Fibroblast of the conjunctiva (primary cell): ENCODE results near the gene NET1.
"Not testable (repeated sequence)": the region's sequence is repeated elsewhere in the genome, so short reads cannot be mapped to it uniquely, and the experiment has no call there.

ENCODE experiments used
- DNase-seq: peaks from one replicate; pipeline ENCODE4 v3.0.0-alpha.2; 2010; ENCODE audit warnings: low read depth

The NET1 gene

DNA sequence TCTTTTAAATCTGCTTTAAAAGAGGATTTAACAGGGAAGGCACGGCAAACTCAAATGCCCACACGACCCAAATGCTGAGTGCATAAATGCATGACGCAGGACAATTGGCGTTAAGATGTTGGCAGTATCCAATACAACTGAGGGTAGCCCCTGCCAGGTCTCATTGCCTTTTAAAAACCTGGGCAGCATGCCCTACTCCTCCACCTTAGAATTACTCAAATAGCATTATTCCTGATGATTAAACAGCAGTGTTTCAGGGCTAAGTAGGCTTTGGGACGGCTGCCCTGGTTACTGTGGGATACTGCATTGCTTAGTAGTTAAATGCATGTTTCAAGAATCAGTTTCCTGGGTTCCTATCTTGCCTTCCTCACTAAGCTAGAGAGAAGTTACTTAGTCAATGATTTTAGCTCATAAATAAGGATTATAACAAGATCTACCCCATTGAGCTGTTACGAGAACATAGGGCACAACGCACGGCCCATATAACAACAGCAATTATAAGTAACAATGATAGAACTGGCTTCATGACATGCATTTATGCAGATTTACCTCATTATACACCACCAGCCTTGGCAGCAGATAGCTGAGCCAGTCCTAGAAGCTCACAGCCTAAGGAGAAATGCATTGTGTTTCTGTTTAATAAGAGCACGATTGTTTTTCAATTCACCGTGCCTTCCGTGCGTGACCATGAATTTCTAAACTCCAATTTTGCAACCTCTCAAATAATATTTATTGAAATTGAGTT is 15.6 kb upstream of the NET1 start:
- DNase-seq = no peak

DNA sequence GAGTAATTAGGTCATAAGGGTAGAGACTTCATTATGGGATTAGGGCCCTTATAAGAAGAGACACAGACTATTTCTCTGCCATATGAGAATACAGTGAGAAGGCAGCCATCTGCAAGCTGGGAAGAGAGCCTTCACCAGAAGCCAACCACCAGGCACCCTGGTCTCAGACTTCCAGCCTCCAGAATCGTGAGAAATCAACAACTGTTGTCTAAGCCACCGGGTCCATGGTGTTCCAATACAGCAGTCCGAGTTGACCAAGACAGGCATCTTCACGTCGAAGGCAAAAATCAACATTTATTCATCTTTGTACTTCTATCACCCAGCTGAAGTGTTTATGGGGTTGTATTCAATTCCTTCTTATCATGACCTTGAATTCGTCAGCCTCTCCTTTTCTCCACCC is 13.0 kb upstream of the NET1 start:
- no peak for DNase-seq

DNA sequence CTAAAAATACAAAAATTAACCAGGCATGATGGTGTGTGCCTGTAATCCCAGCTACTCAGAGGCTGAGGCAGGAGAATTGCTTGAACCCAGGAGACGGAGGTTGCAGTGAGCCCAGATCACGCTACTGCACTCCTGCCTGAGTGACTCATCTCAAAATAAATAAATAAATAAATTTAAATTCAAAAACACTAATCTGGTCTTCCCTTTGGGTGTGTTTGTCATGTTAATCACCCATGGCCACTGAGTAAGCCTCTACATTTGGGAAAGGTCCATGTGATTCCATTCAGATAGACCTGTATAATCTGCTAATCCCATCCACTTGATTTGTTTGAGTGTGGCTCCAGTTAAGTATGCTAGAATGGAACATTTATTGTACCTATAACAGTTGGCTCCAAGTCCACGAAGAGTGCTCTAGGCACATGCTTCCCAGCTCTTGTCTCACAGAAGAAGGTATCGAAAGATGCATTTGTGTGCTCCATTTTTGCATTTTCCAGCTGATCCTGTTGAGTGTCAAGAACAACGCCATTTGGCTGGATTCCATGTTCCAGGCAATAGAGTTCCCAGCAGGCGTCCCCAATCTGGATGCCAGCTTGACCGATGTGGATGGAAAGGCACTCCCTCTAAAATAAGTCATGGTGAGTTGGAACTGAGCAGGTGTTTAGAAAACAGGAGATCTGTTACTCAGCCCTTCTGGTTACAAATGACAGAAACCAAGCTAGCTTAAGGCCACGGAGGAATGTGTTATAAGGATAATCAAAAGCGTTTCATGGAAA is 11.7 kb upstream of the NET1 start:
- no peak for DNase-seq

DNA sequence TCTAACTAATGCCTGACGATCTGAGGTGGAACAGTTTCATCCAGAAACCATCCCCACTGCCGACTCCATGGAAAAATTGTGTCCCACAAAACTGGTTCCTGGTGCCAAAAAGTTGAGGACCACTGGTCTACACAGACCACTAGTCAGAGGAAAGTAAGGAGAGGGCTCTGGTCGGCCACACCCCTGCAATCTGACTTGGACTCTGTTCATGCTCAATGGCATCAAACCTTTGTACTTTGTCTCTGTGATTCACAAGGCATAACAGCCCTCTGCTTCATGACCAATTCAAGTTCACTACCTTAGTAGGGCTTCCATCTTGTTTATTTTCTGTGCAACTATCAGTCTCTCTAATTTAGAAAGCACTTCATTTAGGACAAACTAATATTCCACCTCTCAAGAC is 9.6 kb upstream of the NET1 start:
- no peak for DNase-seq

- no peak for DNase-seq
Observed at GRCh38 chr10:5404208-5405041, 7.9 kb upstream of the NET1 start, which contains the start of gene TUBAL3. TSS of gene TUBAL3 (minus strand) at chr10:5404828. CDS start at chr10:5404792, 36 bp downstream.

DNA sequence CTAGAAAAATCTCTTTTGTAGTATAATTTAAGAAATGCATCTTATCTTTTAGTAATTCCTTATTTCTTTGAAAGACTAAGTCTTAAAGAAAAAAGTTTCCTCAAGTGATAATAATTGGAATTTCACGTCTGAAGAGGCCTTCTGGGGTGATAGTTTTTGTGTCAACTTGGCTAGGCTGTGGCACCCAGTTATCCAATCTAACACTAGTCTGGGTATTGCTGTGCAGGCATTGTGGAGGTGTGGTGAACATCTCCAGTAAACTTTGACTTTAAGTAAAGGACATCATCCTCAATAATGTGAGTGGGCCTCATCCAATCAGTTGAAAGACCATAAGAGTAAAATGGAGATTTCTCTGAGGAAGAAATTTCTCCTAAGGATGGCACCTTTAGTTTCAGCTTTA is 5.4 kb upstream of the NET1 start:
- no peak for DNase-seq

DNA sequence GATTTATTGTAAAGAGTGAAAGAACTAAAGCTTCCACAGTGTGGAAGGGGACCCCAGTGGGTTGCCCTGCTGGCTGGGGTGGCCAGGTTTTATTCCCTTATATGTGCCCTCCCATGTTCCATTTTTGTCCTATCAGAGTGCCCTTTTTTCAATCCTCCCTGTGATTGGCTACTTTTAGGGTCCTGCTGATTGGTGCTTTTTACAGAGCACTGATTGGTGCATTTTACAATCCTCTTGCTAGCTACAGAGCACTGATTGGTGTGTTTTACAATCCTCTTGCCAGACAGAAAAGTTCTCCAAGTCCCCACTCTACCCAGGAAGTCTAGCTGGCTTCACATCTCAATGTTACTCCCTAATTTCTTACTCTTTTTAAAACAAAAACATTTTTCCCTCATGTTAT is 1.6 kb upstream of the NET1 start:
- DNase-seq = not testable (repeated sequence)

GRCh38 chr10:5411941-5412276 is 448 bp upstream of the NET1 start:
- DNase-seq = no peak

- no peak for DNase-seq
Observed at GRCh38 chr10:5413012-5413938, 918 bp downstream of the NET1 start.

DNA sequence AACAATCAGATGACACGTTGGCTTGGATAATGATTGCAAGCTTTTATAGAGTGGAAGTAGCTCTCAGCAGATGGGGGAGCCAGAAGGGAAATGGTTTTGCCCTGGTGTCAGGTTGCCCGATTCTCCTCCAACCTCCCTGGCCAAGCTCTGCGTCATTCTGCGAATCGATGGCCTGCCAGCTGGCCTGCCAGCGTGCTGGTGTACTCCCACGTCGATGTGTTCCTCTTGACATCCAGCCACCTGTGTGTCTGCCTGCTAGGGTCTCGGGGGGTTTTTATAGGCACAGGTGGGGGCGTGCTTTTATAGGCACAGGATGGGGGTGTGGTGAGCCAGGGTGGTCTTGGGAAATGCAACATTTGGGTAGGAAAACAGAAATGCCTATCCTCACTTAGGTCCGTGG is 4.6 kb downstream of the NET1 start:
- no peak for DNase-seq

- DNase-seq = no peak
Observed at GRCh38 chr10:5418584-5418983, 6.2 kb downstream of the NET1 start.

- no peak for DNase-seq
Observed at GRCh38 chr10:5419466-5420094, 7.2 kb downstream of the NET1 start.

DNA sequence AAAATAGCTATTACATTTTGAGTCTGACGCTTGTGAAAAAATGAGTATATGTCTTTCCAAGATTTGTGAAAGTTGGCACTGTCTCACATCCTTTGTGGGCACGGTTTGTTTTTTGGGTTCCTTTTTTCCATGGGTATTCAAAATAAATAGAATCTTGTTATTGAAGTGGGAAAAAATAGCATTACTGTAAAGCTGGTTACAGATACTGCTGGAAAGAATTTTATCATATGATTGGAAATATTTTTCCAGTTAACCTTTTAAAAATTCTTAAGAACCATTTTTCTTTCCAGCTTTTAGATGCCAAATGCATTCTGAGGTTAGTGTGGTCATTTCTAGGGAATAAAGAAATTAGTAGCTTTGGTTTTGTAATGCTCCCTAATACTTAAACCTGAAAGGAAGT is 11.4 kb downstream of the NET1 start:
- no peak for DNase-seq

- DNase-seq = no peak
Observed at GRCh38 chr10:5424751-5425150, 12.4 kb downstream of the NET1 start.

DNA sequence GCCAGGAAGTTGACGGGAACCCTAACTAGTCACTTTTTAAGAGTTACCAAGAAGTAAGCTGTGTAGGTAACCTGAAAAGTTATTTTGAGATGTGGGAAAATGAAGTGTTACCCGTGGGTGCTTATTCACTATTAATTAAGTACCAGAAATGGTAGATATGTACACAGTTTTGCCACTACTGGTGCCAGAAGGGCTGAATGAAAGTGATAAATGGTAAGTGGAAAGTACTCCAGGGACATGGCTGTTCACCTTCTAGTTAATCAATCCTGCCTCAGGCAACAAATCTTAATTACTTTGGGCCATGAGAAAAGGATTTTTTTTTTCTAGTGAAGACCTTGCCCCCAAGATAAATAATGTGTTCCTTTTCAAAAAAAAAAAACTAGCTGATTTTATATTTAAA is 15.8 kb downstream of the NET1 start:
- no peak for DNase-seq

DNA sequence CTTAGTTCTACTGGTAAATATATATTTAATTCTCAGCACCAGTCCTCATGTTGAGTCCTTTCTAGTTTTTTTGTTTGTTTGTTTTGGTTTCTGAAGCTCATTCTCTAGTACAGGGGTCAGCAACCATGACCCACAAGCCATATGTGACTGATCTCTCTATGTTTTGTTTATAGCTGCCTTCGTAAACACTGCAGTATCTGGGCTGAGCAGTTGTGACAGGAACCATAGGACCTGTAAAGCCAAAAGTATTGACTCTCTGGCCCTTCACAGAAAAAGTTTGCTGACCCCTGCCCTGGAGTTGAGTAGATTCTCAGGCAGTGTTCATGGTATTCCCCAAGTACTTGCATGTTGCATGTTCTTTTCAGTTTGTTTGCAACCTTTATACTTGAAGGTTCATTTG is 20.8 kb downstream of the NET1 start:
- no peak for DNase-seq

GRCh38 chr10:5434017-5434753 is 21.8 kb downstream of the NET1 start:
- no peak for DNase-seq

DNA sequence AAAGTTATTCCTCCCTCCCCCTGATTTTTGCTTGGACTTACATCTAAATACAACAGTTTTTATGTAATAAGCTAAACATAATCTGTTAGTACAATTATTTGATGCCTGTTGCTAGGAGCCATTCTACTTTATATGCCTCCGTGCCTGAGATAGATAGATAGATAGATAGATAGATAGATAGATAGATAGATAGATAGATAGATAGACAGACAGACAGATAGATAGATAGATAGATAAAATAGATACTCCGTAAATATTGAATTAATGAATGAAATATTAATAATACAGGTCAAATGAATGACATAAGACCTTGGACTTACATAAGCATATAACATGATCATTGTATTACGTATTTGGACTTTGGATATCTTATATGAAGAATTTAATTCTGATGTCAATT is 23.0 kb downstream of the NET1 start:
- DNase-seq = no peak

DNA sequence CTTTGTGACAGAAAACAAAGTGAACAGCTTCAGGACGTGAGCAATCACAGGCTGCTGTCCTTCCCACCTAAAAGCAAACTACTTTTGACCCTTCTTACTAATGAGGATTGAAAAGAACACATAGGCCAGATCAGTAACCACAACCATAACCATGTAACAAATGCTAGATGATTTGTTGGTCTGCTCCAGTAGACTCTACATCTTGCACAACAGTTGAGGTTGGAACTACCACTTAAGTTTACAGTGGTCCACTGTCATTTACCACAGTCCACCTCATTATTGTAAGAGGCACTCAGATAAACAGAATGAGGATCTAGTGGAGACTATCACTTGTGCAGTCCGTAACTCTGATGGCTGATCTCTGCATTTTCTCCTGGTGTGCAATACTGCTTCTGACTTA is 27.8 kb downstream of the NET1 start:
- DNase-seq = no peak

- no peak for DNase-seq
Observed at GRCh38 chr10:5441106-5441505, 28.7 kb downstream of the NET1 start.
